GM21825 (cell line): ENCODE results near the gene DPEP1.

Experiments used
- ATAC-seq: cut with Tn5 transposase; IDR thresholded peaks from one replicate; pipeline ENCODE4 v1.9.1; 2021; ENCODE audit warnings: mild to moderate bottlenecking, moderate library complexity; ENCODE audit not compliant: unreplicated experiment

The DPEP1 gene

GRCh38 chr16:89598199-89598598 is 15.2 kb upstream of the DPEP1 start:
- ATAC-seq = no peak

GRCh38 chr16:89599451-89599858 is 14.0 kb upstream of the DPEP1 start:
- ATAC-seq = no peak

- no peak for ATAC-seq
Observed at GRCh38 chr16:89599902-89600301, 13.5 kb upstream of the DPEP1 start.

- no peak for ATAC-seq
Observed at GRCh38 chr16:89600427-89600826, 13.0 kb upstream of the DPEP1 start.

GRCh38 chr16:89600956-89601355 is 12.5 kb upstream of the DPEP1 start:
- ATAC-seq = no peak

DNA sequence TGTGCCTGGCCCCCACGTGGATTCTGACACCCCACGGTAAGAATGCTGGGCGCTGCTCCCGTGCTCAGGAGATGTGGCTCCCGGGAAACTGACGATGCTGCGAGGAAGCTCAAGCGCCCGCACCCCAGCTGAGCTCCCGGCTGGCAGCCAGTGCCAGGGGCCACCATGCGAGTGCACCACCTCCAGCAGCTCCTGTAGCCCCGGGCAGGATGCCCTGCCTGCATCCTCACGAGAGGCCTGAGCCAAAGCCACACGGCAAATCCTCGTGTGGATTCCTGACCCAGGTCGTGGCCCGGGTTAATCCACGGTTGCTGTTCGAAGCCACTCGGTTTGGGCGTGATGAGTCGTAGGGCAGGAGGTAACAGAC is 11.6 kb upstream of the DPEP1 start:
- ATAC-seq = no peak

DNA sequence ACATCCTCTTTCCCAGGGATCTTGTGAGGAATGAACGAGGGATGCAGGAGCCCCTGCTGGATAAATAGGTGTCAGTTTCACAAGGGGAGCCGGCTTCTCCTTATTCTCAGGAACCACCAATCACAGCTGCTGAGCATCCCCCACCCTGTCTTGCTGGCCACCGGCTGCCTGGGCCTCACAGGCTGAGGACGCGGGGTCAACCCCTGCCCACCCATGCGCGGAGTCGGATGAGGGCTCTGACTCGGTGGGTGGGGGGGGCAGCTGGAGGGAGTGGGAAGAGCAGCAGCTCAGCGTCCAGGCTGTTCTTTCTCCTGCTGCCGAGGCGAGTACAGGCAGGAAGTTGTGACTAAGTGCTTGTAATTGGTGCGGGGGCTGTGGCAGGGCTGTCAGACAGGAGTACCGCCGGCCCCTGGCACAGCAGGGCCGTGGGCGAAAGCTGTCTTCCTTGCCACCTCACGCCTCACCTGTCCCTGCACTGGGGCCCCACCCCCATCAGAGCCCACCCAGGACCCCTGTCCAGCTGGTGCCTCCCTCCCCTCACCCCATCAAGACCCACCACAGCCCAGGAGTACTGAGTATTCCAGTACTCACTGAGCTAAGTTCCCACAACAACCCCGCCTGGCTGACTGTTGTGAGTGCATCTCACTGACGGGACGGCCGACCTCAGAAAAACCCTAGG is 11.0 kb upstream of the DPEP1 start:
- no peak for ATAC-seq

- no peak for ATAC-seq
Observed at GRCh38 chr16:89602952-89603590, 10.4 kb upstream of the DPEP1 start.

GRCh38 chr16:89604764-89605163 is 8.7 kb upstream of the DPEP1 start:
- no peak for ATAC-seq

DNA sequence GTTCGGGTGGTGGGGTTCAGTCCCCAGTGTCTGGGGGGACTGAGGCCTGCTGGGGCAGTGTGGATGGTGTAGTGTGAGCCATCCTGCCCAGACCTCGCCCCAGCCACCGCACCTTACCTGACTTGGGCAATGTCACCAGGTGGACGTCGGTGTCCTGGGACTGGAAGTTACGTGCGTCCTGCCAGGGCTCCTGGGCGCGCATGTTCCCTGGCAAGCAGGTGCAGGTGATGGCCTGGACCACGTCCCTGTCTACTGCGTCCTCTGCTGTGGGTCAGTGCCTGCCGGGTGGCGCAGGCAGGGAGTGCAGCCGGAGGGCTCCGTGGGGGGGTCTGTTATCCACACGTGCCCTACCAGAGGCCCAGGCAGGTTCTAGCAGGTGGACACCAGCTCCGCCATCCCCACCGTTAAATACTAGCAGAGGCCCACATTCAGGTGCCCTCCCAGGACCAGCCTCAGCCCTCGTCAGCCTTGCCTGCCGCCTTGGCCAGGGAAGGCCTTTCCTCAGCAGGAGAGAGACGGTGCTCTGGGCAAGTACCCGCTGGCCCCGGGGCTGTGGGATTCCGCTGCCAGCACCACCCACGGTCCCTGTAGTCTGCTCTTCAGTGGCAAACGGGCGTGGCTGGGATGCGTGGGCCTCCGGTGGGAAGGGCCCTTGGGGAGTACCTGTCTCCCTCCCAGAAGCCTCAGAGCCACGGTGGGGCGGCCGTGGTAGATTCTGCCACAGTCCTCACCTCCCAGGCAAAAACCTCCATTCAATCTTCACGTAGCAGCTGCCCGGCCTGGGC is 8.1 kb upstream of the DPEP1 start:
- ATAC-seq = no peak

GRCh38 chr16:89606006-89606405 is 7.4 kb upstream of the DPEP1 start:
- ATAC-seq = no peak

GRCh38 chr16:89607453-89607852 is 6.0 kb upstream of the DPEP1 start:
- no peak for ATAC-seq

GRCh38 chr16:89607937-89608740 is 5.3 kb upstream of the DPEP1 start:
- ATAC-seq = no peak

- no peak for ATAC-seq
Observed at GRCh38 chr16:89610108-89610453, 3.4 kb upstream of the DPEP1 start.

GRCh38 chr16:89612415-89613166 is 851 bp upstream of the DPEP1 start:
- no peak for ATAC-seq

DNA sequence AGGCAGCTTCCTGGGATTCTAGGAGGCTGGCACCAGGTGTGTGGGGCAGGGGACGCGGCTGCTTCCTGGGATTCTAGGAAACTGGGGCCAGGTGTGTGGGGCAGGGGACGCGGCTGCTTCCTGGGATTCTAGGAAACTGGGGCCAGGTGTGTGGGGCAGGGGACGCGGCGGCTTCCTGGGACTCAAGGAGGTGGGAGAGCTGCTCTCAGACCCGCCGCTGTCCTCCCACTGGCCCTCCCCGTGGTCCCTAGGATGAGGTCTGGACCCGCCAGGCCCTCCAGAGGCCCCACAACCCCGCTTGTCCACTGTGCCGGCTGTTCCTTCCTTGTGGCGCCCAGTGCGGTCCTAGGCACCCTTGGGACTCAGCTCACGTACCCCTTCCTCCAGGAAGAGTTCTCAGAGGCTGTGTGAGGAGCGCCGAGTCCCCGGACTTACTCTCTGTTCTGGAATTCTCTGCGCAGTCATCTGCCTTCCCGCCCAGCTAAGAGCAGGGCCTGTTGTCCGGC is 565 bp downstream of the DPEP1 start:
- ATAC-seq = no peak

- ATAC-seq = no peak
Observed at GRCh38 chr16:89615176-89615575, 1.7 kb downstream of the DPEP1 start.

GRCh38 chr16:89615596-89616090 is 2.2 kb downstream of the DPEP1 start:
- no peak for ATAC-seq

- no peak for ATAC-seq
Observed at GRCh38 chr16:89616623-89617022, 3.2 kb downstream of the DPEP1 start.

- ATAC-seq = no peak
Observed at GRCh38 chr16:89617036-89617435, 3.6 kb downstream of the DPEP1 start.
